ENCODE data around the gene ADRA1B. TPM values are rescaled to one million over a fixed set of nuclear protein-coding genes. Genes with fewer than 3 reads are reported as not detected.

The ADRA1B gene
- total and polyA plus RNA-seq, 2 of the 8 experiments (the other 6 are each of a cell fraction or from before 2014, with no cell fraction given) = not detected

GRCh38 chr5:159982421-159983173, 66.3 kb downstream of the ADRA1B start (continued):
- no peak for TF ChIP-seq E2F6 (IDR thresholded peaks at IDR 0.05)
- TF ChIP-seq ZNF274 (IDR thresholded peaks at IDR 0.05; ENCODE audit: borderline replicate concordance, extremely low read depth, low read length) = no peak
- no peak for TF ChIP-seq CBX8 (IDR thresholded peaks at IDR 0.05; ENCODE audit: borderline replicate concordance, low read depth, low read length)
- TF ChIP-seq SRF (IDR thresholded peaks at IDR 0.05; ENCODE audit: low read depth, low read length) = no peak
- no peak for TF ChIP-seq BRCA1 (IDR thresholded peaks at IDR 0.05; ENCODE audit: low read depth, low read length)
